HL-60 (cell line): ENCODE measurements around the gene CDC26.

Experiments used
- DNase-seq, 2 experiments: peaks; one replicate each; pipeline ENCODE4 v3.0.0-alpha.2; 2010 to 2020; ENCODE audit warnings: low read depth in 1 of 2, low spot score in 1 of 2
- H3K27ac ChIP-seq: fragments of 250-450 bp; sonication (Bioruptor Pico); replicated peaks from 2 replicates; pipeline ENCODE4 v1.5.1; 2020; ENCODE audit warnings: mild to moderate bottlenecking, moderate library complexity
- H3K27me3 ChIP-seq: fragments of 250-450 bp; sonication (Bioruptor Pico); 2 replicates; pipeline ENCODE4 v1.5.1; 2021; ENCODE audit warnings: mild to moderate bottlenecking, moderate library complexity; ENCODE audit not compliant: insufficient read depth, poor library complexity, severe bottlenecking
- H3K4me3 ChIP-seq: replicated peaks from 2 replicates; pipeline ENCODE4 v1.5.1; 2011; ENCODE audit warnings: mild to moderate bottlenecking, control low read depth, low read length; ENCODE audit not compliant: insufficient read depth
- GABPA ChIP-seq: IDR thresholded peaks from 2 replicates; pipeline ENCODE4 v1.6.1; 2012; ENCODE audit warnings: low read depth
- POLR2AphosphoS5 ChIP-seq: IDR thresholded peaks from 2 replicates; pipeline ENCODE4 v1.6.1; 2012; ENCODE audit warnings: low read depth
- SPI1 ChIP-seq: IDR thresholded peaks from 2 replicates; pipeline ENCODE4 v1.6.1; 2012; ENCODE audit warnings: low read depth, mild to moderate bottlenecking, borderline replicate concordance
- TF ChIP-seq, protein P1 (sequence below): IDR thresholded peaks from one replicate; pipeline ENCODE4 v1.5.1; 2011; ENCODE audit warnings: low read length, control low read depth, inconsistent platforms; ENCODE audit not compliant: insufficient read depth
- TF ChIP-seq, protein P2 (sequence below): IDR thresholded peaks from 2 replicates; pipeline ENCODE4 v1.6.1; 2012; ENCODE audit warnings: low read depth; ENCODE audit not compliant: insufficient replicate concordance

The CDC26 gene

DNA sequence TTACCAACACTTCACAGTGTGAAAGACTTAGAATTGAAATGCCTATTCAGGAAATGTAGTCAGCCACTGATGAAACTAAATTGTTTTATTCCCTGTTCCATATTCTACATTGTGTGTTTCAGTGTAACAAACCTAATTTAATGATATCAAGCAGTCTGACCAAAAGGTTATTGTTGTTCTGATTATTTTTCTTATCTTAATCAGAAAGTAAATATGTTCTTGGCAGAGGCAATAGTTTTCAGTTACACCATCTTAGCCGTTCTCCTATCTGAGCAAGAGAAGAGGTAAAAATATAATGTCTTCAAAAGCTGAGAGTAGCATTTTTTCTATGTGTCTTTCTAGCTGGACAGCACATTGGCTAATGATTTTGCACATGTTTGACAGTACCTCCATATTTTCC is 17.1 kb downstream of the CDC26 start:
- TF ChIP-seq, protein P1, sequence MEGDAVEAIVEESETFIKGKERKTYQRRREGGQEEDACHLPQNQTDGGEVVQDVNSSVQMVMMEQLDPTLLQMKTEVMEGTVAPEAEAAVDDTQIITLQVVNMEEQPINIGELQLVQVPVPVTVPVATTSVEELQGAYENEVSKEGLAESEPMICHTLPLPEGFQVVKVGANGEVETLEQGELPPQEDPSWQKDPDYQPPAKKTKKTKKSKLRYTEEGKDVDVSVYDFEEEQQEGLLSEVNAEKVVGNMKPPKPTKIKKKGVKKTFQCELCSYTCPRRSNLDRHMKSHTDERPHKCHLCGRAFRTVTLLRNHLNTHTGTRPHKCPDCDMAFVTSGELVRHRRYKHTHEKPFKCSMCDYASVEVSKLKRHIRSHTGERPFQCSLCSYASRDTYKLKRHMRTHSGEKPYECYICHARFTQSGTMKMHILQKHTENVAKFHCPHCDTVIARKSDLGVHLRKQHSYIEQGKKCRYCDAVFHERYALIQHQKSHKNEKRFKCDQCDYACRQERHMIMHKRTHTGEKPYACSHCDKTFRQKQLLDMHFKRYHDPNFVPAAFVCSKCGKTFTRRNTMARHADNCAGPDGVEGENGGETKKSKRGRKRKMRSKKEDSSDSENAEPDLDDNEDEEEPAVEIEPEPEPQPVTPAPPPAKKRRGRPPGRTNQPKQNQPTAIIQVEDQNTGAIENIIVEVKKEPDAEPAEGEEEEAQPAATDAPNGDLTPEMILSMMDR: no peak
- no peak for TF ChIP-seq SPI1
- TF ChIP-seq GABPA: no peak
- TF ChIP-seq, protein P2, sequence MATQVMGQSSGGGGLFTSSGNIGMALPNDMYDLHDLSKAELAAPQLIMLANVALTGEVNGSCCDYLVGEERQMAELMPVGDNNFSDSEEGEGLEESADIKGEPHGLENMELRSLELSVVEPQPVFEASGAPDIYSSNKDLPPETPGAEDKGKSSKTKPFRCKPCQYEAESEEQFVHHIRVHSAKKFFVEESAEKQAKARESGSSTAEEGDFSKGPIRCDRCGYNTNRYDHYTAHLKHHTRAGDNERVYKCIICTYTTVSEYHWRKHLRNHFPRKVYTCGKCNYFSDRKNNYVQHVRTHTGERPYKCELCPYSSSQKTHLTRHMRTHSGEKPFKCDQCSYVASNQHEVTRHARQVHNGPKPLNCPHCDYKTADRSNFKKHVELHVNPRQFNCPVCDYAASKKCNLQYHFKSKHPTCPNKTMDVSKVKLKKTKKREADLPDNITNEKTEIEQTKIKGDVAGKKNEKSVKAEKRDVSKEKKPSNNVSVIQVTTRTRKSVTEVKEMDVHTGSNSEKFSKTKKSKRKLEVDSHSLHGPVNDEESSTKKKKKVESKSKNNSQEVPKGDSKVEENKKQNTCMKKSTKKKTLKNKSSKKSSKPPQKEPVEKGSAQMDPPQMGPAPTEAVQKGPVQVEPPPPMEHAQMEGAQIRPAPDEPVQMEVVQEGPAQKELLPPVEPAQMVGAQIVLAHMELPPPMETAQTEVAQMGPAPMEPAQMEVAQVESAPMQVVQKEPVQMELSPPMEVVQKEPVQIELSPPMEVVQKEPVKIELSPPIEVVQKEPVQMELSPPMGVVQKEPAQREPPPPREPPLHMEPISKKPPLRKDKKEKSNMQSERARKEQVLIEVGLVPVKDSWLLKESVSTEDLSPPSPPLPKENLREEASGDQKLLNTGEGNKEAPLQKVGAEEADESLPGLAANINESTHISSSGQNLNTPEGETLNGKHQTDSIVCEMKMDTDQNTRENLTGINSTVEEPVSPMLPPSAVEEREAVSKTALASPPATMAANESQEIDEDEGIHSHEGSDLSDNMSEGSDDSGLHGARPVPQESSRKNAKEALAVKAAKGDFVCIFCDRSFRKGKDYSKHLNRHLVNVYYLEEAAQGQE: no peak
- TF ChIP-seq POLR2AphosphoS5: no peak
- Histone ChIP-seq H3K27ac (no peak overlapping the region), H3K4me3 (no peak overlapping the region), H3K27me3 (no peaks in the 10 kb centered on the region)
- DNase-seq: no peak

DNA sequence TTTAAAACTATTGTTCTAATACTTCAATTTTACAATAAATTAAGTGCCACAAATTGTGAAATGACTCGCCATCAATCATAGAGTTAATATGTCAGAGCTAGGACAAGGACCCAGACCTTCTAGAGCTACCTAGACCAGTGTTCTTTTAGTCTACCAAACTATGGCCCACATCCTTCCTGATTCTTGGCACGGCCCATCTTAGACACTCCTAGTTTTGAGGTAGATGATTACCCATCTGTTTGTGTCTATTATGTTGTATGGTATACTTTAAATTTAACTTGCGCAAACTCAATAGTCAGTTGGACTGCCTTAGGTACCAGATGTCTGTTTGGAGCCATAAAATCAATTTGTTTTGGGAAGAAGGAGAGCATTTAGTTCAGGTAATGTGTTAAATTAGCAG is 17.5 kb downstream of the CDC26 start:
- TF ChIP-seq POLR2AphosphoS5 (no peak), GABPA (no peak), SPI1 (no peak)
- TF ChIP-seq, protein P2: no peak
- TF ChIP-seq, protein P1: no peak
- DNase-seq: no peak
- no peaks in the 10 kb centered on the region for H3K27me3 ChIP-seq
- H3K27ac ChIP-seq: no peak overlapping the region
- H3K4me3 ChIP-seq: no peak overlapping the region

DNA sequence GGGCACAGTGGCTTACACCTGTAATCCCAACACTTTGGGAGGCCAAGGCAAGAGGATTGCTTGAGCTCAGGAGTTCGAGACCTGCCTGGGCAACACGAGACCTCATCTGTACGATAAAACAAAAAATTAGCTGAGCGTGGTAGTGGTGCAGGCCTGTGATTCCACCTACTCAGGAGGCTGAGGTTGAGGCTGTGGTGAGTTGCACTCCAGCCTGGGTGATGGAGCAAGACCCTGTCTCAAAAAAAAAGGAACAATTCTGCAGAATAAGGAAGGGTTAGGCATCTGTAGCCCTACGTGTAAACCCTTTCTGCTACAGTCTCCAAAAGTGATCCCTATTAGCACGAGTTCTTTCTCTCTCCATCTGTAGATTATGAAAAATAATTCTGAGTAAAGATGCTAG is 19.9 kb downstream of the CDC26 start:
- no peaks in the 10 kb centered on the region for H3K27me3 ChIP-seq
- peak in 1 of 2 experiments; percentile 87 for DNase-seq
- H3K4me3 ChIP-seq: no peak overlapping the region
- no peak for TF ChIP-seq GABPA
- peak; percentile 28; the same call in 1 of the 2 replicates for TF ChIP-seq SPI1
- TF ChIP-seq, protein P1: no peak
- TF ChIP-seq, protein P2: no peak
- peak; percentile 50 for TF ChIP-seq POLR2AphosphoS5
- H3K27ac ChIP-seq: peak overlapping the region; percentile 14; the same call in 1 of the 2 replicates
